B cell (primary cell): ENCODE measurements around the gene TEX11. TPM values are rescaled to one million over a fixed set of nuclear protein-coding genes. Genes with fewer than 3 reads are reported as not detected.
"Not testable (repeated sequence)": the region's sequence is repeated elsewhere in the genome, so short reads cannot be mapped to it uniquely, and the experiment has no call there.

Source experiments
- ATAC-seq: fragments of 200-7000 bp; cut with Tn5 transposase; one replicate; pipeline ENCODE4 v1.10.0; 2021; ENCODE audit warnings: low read depth, mild to moderate bottlenecking, moderate number of reproducible peaks, moderate library complexity
- CTCF ChIA-PET: fragments of 350-600 bp; sonication (Branson Sonifier 250); formaldehyde crosslinking; loops from one replicate; lab custom pipeline; 2021; ENCODE audit warnings: antibody characterized with exemption, inconsistent platforms; lab: Charles Lee
- POLR2A ChIA-PET: fragments of 350-600 bp; sonication (Branson Sonifier 250); formaldehyde crosslinking; loops from one replicate; lab custom pipeline; 2021; ENCODE audit warnings: antibody characterized with exemption; lab: Charles Lee
- DNase-seq: peaks from one replicate; pipeline ENCODE4 v3.0.0; 2013
- H2AFZ ChIP-seq: 2 replicates; pipeline ENCODE4 v1.6.1; 2012; ENCODE audit warnings: mild to moderate bottlenecking, low read depth, low read length; ENCODE audit not compliant: insufficient read depth, poor library complexity, severe bottlenecking
- H3K27ac ChIP-seq, 2 donors: 1 replicate in 1 of 2; 2 replicates in 1 of 2; pipeline ENCODE4 v1.5.1; 2012 to 2013; ENCODE audit warnings: low read length in 2 of 2, mild to moderate bottlenecking in 2 of 2, moderate library complexity in 1 of 2
- H3K27me3 ChIP-seq, 4 experiments: fragments of 200-600 bp in 1 of 4; sonication (generic) in 1 of 4; replicated peaks in 1 of 4; 1 replicate in 2 of 4; 2 replicates in 2 of 4; pipeline versions ENCODE4 v1.6.1 to v1.7.0; 2013 to 2016; ENCODE audit warnings: low read length in 3 of 4, mild to moderate bottlenecking in 2 of 4, mixed read lengths in 1 of 4, moderate library complexity in 1 of 4; ENCODE audit not compliant: insufficient read depth in 4 of 4, control insufficient read depth in 3 of 4; ENCODE audit errors: control extremely low read depth in 1 of 4
- H3K36me3 ChIP-seq, 2 experiments: replicated peaks in 1 of 2; 1 replicate in 1 of 2; 2 replicates in 1 of 2; pipeline versions ENCODE4 v1.6.1 to v1.7.1; 2013; ENCODE audit warnings: low read length in 1 of 2; ENCODE audit not compliant: insufficient read depth in 2 of 2, control insufficient read depth in 1 of 2; ENCODE audit errors: control extremely low read depth in 1 of 2, extremely low read depth in 1 of 2
- H3K4me1 ChIP-seq, 2 donors: fragments of 200-600 bp in 1 of 2; sonication (generic) in 1 of 2; 1 replicate in 1 of 2; 2 replicates in 1 of 2; pipeline versions ENCODE4 v1.5.1 to v1.6.1; 2013 to 2017; ENCODE audit warnings: low read length in 2 of 2; ENCODE audit not compliant: control insufficient read depth in 2 of 2, insufficient read depth in 2 of 2
- H3K4me2 ChIP-seq: replicated peaks from 2 replicates; pipeline ENCODE3; 2012; ENCODE audit warnings: mild to moderate bottlenecking, low read depth, low read length; ENCODE audit not compliant: poor library complexity, severe bottlenecking
- H3K4me3 ChIP-seq, 5 experiments: fragments of 200-600 bp in 1 of 5; sonication (generic) in 1 of 5; 1 replicate in 3 of 5; 2 replicates in 2 of 5; pipeline versions ENCODE4 v1.5.1 to v1.7.0; 2011 to 2016; ENCODE audit warnings: low read length in 4 of 5, mild to moderate bottlenecking in 4 of 5, low read depth in 2 of 5, control low read depth in 1 of 5, moderate library complexity in 1 of 5; ENCODE audit not compliant: insufficient read depth in 1 of 5; ENCODE audit errors: control extremely low read depth in 1 of 5, extremely low read depth in 1 of 5
- H3K79me2 ChIP-seq: fragments of 200-600 bp; sonication (generic); one replicate; pipeline ENCODE4 v1.6.0; 2016; ENCODE audit warnings: low read length; ENCODE audit not compliant: control insufficient read depth, insufficient read depth
- H3K9ac ChIP-seq: fragments of 200-600 bp; sonication (generic); 2 replicates; pipeline ENCODE4 v1.6.1; 2017; ENCODE audit warnings: mild to moderate bottlenecking, low read length, moderate library complexity
- H3K9me3 ChIP-seq, 3 donors: one replicate each; pipeline versions ENCODE4 v1.6.1 to v1.7.1; 2013; ENCODE audit warnings: low read length in 2 of 3; ENCODE audit not compliant: control insufficient read depth in 2 of 3, insufficient read depth in 1 of 3; ENCODE audit errors: control extremely low read depth in 1 of 3
- H4K20me1 ChIP-seq: 2 replicates; pipeline ENCODE4 v1.6.0; 2012; ENCODE audit warnings: mild to moderate bottlenecking, low read length; ENCODE audit not compliant: insufficient read depth, control insufficient read depth, poor library complexity, severe bottlenecking
- H3K27ac Mint-ChIP-seq: one replicate; pipeline ENCODE4 v1.8.0; 2021; ENCODE audit warnings: mixed read lengths
- H3K27me3 Mint-ChIP-seq: one replicate; pipeline ENCODE4 v1.8.0; 2021; ENCODE audit warnings: mixed read lengths
- H3K4me1 Mint-ChIP-seq: one replicate; pipeline ENCODE4 v1.8.0; 2021; ENCODE audit warnings: mixed read lengths
- H3K4me3 Mint-ChIP-seq: one replicate; pipeline ENCODE4 v1.8.0; 2021; ENCODE audit warnings: mixed read lengths
- H3K9me3 Mint-ChIP-seq: one replicate; pipeline ENCODE4 v1.8.0; 2022; ENCODE audit warnings: mixed read lengths; ENCODE audit not compliant: insufficient read depth
- EZH2 ChIP-seq: IDR thresholded peaks from 2 replicates; pipeline ENCODE4 v1.6.1; 2012; ENCODE audit warnings: borderline replicate concordance, low read depth, mild to moderate bottlenecking, moderate library complexity, low read length; ENCODE audit not compliant: insufficient read depth, poor library complexity, severe bottlenecking
- WGBS: methylation state at CpG from one replicate; pipeline ENCODE4 v1.1.5; 2013; ENCODE audit warnings: missing lambda C conversion rate; ENCODE audit not compliant: insufficient coverage; 5-methylcytosine and 5-hydroxymethylcytosine counted together
- intact Hi-C: fragments of 100-400 bp; cut with micrococcal nuclease; formaldehyde crosslinking; loops from one replicate; pipeline ENCODE4 v1.10.0; 2022
- polyA plus RNA-seq: library from polyadenylated mRNA; depleted of rRNA; stranded (reverse); fragments of >200 nt; gene quantifications from 2 replicates; pipeline ENCODE4 v1.2.3, GENCODE V29; 2012
- total RNA-seq, 2 donors: library from RNA; stranded (reverse); fragments of 120-200 nt in 1 of 2; gene quantifications; 1 replicate in 1 of 2; 2 replicates in 1 of 2; pipeline versions ENCODE4 v1.2.3 to v1.2.4, GENCODE V29; 2013 to 2022
- TF ChIP-seq, protein P1 (sequence below): fragments of 200-600 bp; IDR thresholded peaks from one replicate; pipeline ENCODE4 v1.8.0; 2022; ENCODE audit warnings: antibody characterized with exemption, mild to moderate bottlenecking

TEX11 gene
- total and polyA plus RNA-seq, 2 donors (not counting 1 experiment from before 2014, with no cell fraction given) = not detected

- H3K9me3 Mint-ChIP-seq = no peaks in the 10 kb centered on the region
- H3K27ac ChIP-seq = no peak overlapping the region
- no peaks in the 10 kb centered on the region for H3K9me3 ChIP-seq
- H3K27ac Mint-ChIP-seq = no peak overlapping the region
- TF ChIP-seq, protein P1, sequence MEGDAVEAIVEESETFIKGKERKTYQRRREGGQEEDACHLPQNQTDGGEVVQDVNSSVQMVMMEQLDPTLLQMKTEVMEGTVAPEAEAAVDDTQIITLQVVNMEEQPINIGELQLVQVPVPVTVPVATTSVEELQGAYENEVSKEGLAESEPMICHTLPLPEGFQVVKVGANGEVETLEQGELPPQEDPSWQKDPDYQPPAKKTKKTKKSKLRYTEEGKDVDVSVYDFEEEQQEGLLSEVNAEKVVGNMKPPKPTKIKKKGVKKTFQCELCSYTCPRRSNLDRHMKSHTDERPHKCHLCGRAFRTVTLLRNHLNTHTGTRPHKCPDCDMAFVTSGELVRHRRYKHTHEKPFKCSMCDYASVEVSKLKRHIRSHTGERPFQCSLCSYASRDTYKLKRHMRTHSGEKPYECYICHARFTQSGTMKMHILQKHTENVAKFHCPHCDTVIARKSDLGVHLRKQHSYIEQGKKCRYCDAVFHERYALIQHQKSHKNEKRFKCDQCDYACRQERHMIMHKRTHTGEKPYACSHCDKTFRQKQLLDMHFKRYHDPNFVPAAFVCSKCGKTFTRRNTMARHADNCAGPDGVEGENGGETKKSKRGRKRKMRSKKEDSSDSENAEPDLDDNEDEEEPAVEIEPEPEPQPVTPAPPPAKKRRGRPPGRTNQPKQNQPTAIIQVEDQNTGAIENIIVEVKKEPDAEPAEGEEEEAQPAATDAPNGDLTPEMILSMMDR = no peak
- TF ChIP-seq EZH2 = no peak
- 90% methylated on average over 1 of the region's 3 CpGs for WGBS
- H3K79me2 ChIP-seq = no peaks in the 10 kb centered on the region
- no peaks in the 10 kb centered on the region for H3K27me3 Mint-ChIP-seq
- no peak overlapping the region for H3K9ac ChIP-seq
- no peaks in the 10 kb centered on the region for H4K20me1 ChIP-seq
- ChIA-PET CTCF (no interaction called here), POLR2A (no interaction called here)
- no peak overlapping the region for H3K4me3 Mint-ChIP-seq
- no peak overlapping the region for H2AFZ ChIP-seq
- H3K4me2 ChIP-seq = no peak overlapping the region
- H3K36me3 ChIP-seq = no peaks in the 10 kb centered on the region
- H3K27me3 ChIP-seq = no peaks in the 10 kb centered on the region
- H3K4me1 ChIP-seq = no peaks in the 10 kb centered on the region
- H3K4me3 ChIP-seq = no peak overlapping the region
- no peaks in the 10 kb centered on the region for H3K4me1 Mint-ChIP-seq
- no peak for ATAC-seq
- intact Hi-C loops = no loop called here
- DNase-seq = no peak
These were observed 214.0 kb downstream of the TEX11 start for GRCh38 chrX:70694339-70695122.

DNA sequence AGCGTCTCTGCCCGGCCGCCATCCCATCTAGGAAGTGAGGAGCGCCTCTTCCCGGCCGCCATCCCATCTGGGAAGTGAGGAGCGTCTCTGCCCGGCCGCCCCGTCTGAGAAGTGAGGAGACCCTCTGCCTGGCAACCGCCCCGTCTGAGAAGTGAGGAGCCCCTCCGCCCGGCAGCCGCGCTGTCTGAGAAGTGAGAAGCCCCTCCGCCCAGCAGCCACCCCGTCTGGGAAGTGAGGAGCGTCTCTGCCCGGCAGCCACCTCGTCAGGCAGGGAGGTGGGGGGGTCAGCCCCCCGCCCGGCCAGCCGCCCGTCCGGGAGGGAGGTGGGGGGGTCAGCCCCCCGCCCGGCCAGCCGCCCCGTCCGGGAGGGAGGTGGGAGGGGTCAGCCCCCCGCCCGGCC lies 229.1 kb downstream of the TEX11 start:
- H3K9ac ChIP-seq, H3K27ac Mint-ChIP-seq, H3K4me1 Mint-ChIP-seq, POLR2A ChIA-PET, CTCF ChIA-PET, H3K4me1 ChIP-seq, H4K20me1 ChIP-seq, H3K27me3 ChIP-seq, H3K9me3 ChIP-seq, H3K9me3 Mint-ChIP-seq, DNase-seq, H3K79me2 ChIP-seq, H3K4me2 ChIP-seq, ATAC-seq, H2AFZ ChIP-seq, H3K27me3 Mint-ChIP-seq, H3K36me3 ChIP-seq, H3K4me3 ChIP-seq, H3K27ac ChIP-seq, H3K4me3 Mint-ChIP-seq, intact Hi-C loops: not testable (repeated sequence)
- WGBS = 90% methylated on average over 4 of the region's 33 CpGs
